Neural crest cell (in vitro differentiated cells): ENCODE results near the gene THEMIS2. TPM values are rescaled to one million over a fixed set of nuclear protein-coding genes. Genes with fewer than 3 reads are reported as not detected.

Experiments used
- DNase-seq: peaks from one replicate; pipeline ENCODE4 v3.0.0; 2021; ENCODE audit warnings: low read depth, mixed read lengths, low spot score
- H3K27ac Mint-ChIP-seq: one replicate; pipeline ENCODE4 v1.8.0; 2021; ENCODE audit warnings: mild to moderate bottlenecking, mixed read lengths; ENCODE audit not compliant: unreplicated experiment
- H3K27me3 Mint-ChIP-seq: 2 replicates; pipeline ENCODE4 v1.8.0; 2021; ENCODE audit warnings: low read depth, mild to moderate bottlenecking, mixed read lengths
- H3K36me3 Mint-ChIP-seq: 2 replicates; pipeline ENCODE4 v1.8.0; 2021; ENCODE audit warnings: low read depth, mild to moderate bottlenecking, mixed read lengths
- H3K4me1 Mint-ChIP-seq: 2 replicates; pipeline ENCODE4 v1.8.0; 2021; ENCODE audit warnings: mixed read lengths
- H3K4me3 Mint-ChIP-seq: one replicate; pipeline ENCODE4 v1.8.0; 2021; ENCODE audit warnings: mild to moderate bottlenecking, mixed read lengths
- H3K9me3 Mint-ChIP-seq: 2 replicates; pipeline ENCODE4 v1.8.0; 2021; ENCODE audit warnings: mixed read lengths
- total RNA-seq: library from RNA; stranded (reverse); gene quantifications from 2 replicates; pipeline ENCODE4 v1.2.1, GENCODE V29; 2021
- TF ChIP-seq, protein P1 (sequence below): fragments of 200-600 bp; sonication (generic); conservative IDR thresholded peaks from 2 replicates; pipeline ENCODE4 v1.5.0; 2021; ENCODE audit warnings: antibody characterized with exemption, mild to moderate bottlenecking

THEMIS2 gene
- total RNA-seq, 1 donor from 2014 or later: 5.5 TPM

DNA sequence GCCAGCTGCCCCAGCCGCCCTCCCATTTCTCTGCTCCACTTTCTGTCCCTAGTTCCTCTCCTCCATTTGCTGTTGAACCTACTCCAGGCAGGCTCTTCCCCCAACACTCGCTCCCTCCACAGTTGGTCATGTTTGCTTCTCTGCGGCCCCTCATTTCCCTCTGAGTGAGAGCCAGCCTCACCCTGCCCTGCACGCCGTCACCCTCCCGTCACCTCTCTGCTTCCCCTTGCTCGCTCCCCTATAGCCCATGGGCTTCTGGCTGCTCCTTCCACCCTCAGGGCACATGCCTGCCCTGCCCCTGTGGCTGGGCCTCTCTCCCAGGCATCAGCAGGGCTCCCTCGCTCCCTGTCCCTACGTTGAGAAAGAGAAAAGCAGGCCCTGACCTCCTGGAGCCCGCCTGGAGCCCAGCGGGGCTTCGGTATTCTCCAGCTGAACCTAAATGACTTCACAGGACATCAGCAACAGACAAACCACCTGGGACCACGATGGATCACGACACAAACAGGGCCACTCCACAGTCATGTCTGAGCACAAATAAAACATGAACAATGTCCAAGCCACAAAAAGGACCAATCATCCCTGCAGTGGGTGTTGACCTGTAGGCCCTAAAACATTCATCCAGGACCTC lies 13.3 kb upstream of the THEMIS2 start:
- Mint-ChIP-seq H3K4me1 (peaks cover 9% of the 10 kb centered on the region), H3K27ac (peak overlapping the region; percentile 27), H3K9me3 (no peaks in the 10 kb centered on the region), H3K36me3 (no peaks in the 10 kb centered on the region), H3K4me3 (no peak overlapping the region), H3K27me3 (peaks cover 3% of the 10 kb centered on the region)
- TF ChIP-seq, protein P1, sequence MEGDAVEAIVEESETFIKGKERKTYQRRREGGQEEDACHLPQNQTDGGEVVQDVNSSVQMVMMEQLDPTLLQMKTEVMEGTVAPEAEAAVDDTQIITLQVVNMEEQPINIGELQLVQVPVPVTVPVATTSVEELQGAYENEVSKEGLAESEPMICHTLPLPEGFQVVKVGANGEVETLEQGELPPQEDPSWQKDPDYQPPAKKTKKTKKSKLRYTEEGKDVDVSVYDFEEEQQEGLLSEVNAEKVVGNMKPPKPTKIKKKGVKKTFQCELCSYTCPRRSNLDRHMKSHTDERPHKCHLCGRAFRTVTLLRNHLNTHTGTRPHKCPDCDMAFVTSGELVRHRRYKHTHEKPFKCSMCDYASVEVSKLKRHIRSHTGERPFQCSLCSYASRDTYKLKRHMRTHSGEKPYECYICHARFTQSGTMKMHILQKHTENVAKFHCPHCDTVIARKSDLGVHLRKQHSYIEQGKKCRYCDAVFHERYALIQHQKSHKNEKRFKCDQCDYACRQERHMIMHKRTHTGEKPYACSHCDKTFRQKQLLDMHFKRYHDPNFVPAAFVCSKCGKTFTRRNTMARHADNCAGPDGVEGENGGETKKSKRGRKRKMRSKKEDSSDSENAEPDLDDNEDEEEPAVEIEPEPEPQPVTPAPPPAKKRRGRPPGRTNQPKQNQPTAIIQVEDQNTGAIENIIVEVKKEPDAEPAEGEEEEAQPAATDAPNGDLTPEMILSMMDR: no peak
- no peak for DNase-seq

DNA sequence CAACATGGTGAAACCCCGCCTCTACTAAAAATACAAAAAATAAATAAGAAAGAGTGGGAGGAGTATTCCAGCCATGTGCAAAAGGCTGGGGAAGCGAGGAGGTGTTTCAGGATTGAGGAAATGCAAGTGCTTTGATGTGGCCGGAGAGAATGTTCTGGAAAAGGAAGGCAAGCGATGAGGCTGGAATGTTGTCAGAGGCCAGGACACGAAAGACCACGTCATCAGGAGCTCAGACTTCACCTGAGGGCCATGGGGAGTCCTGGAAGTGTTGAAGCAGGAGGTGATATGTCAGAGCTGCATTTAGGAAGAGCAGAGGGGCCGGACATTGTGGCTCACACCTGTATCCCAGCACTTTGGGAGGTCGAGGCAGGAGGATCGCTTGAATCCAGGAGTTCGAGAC lies 10.9 kb upstream of the THEMIS2 start:
- Mint-ChIP-seq H3K36me3 (no peaks in the 10 kb centered on the region), H3K27ac (no peak overlapping the region), H3K9me3 (no peaks in the 10 kb centered on the region), H3K4me1 (peaks cover 9% of the 10 kb centered on the region), H3K4me3 (no peak overlapping the region), H3K27me3 (peaks cover 3% of the 10 kb centered on the region)
- TF ChIP-seq, protein P1: no peak
- no peak for DNase-seq

DNA sequence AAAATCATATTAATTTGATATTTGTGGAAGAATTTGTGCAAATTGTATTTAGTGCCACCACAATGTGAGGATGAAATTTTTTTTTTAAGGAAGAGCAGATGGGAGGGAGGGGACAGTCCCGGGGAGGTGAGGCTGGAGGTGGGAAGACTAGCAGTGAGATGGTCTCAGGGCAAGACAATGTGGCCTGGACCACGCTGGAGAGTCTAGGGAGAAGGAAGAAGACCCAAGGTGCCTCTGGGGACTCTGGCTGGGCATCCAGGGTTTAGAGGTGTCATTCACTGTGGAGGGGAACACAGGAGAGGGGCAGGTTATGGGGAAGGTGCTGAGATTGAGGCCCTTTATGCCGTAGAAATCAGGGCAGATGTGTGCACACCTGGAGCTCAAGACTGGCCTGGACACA lies 10.3 kb upstream of the THEMIS2 start:
- TF ChIP-seq, protein P1: no peak
- Mint-ChIP-seq H3K9me3 (no peaks in the 10 kb centered on the region), H3K4me1 (peaks cover 11% of the 10 kb centered on the region), H3K4me3 (no peak overlapping the region), H3K27ac (no peak overlapping the region), H3K36me3 (no peaks in the 10 kb centered on the region), H3K27me3 (peaks cover 3% of the 10 kb centered on the region)
- DNase-seq: no peak

DNA sequence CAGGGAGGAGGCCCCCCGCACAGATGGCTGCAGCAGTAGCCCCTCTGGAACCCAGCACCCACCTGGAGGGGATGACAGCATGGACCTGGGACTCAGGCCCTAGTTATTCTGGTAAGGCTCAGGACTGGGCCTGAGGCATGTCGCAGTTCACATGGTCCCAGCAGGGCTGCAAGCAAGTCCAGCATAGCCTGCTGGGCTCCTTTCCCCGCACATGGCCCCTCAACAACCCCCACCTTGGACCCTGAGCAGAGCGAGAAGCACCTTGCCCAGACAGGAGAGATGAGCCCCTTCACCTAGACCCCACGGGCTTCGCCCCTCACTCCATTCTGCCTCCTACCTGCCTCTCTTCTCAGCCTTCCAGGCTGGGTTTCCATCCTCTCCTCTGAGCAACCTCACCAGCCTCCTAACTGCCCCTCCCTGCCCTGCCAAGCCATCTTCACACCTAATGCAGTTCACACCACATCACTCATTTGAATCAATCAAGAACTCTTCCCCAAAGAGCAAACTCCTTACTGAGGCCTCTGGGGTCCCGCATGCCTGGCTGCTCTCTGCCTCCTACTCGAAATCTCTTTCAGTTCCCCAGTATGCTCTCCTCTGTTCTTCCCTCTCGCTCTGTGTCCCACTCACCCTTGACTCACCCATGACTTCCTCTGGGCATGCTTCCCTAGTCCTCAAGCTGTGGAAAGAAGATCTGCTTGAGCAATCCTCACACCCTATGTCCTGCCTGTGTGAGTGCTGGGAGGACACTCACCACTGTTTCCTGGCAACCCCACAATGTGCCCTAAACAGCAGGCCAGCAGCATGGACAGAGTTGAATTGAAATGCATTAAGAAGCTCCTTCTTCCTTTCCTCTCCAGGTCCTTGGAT lies 9.4 kb upstream of the THEMIS2 start:
- Mint-ChIP-seq H3K27ac (peak overlapping the region; percentile 45), H3K36me3 (no peaks in the 10 kb centered on the region), H3K4me1 (peaks cover 12% of the 10 kb centered on the region), H3K4me3 (no peak overlapping the region), H3K27me3 (peaks cover 2% of the 10 kb centered on the region), H3K9me3 (no peaks in the 10 kb centered on the region)
- TF ChIP-seq, protein P1: no peak
- no peak for DNase-seq

DNA sequence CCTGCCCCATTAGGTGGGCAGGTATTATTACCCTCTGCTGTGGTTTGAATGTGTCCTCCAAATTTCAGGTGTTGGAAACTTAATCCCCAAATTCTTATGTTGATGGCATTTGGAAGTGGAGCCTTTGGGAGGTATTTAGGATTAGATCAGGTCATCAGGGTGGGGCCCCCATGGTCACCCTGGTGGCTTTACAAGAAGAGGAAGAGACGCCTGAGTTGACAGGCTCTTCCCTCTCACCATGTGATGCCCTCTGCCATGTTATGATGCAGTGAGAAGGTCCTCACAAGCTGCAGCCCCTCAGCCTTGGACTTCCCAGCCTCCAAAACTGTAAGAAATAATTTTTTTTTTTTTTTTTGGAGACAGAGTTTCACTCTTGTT lies 8.8 kb upstream of the THEMIS2 start:
- Mint-ChIP-seq H3K9me3 (no peaks in the 10 kb centered on the region), H3K27ac (no peak overlapping the region), H3K27me3 (no peaks in the 10 kb centered on the region), H3K4me3 (no peak overlapping the region), H3K4me1 (peaks cover 8% of the 10 kb centered on the region), H3K36me3 (no peaks in the 10 kb centered on the region)
- TF ChIP-seq, protein P1: no peak
- no peak for DNase-seq
